ENCODE measurements around the gene GPR119. TPM values are rescaled to one million over a fixed set of nuclear protein-coding genes. Genes with fewer than 3 reads are reported as not detected.
A peak's percentile ranks its signal among the peaks of the same experiment; 100 is the strongest.
"Not testable (repeated sequence)": the region's sequence is repeated elsewhere in the genome, so short reads cannot be mapped to it uniquely, and the experiment has no call there.

GPR119 gene
- total RNA-seq, 1 experiment from 2014 or later = not detected

DNA sequence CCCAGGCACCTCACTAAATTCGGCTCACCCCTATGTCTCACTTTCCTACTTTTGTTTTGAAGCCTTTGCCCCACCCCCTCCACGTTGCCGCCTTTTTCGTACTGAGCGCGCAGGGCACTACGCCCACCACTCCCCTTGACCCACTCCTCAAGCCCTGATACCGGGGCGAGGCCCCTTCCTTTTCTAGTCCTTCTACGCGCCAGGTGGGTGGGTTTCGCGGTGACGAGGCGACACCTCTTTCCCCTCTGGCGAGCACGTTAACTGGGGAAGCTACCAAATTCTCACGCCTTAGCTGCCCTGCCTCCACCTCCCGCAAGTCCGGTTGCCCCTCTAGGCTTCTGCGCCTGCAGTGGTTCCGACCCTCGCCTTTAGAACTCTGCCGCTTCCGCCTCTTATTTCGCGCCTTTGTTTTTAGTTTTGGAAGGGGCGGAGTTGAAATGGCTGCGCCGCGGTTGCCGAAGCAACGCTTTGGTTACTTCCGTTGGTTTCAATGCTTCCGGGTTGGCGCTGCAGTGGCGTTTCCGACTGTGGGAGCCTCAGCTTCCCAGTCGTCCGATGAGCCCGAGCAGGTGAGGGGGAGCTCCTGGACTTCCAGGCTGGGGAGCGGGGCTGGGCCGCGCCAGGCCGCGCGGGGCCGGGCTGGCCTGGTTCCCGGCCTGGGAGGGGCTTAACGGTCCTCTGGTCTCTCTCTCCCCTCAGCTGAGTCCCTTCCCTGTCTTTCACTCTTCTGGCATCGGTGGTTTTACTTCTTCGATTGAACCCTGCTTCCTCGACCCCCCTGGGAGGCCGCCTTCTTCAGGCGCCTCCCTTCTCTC, 45.9 kb downstream of the GPR119 start, which contains the start of gene SLC25A14:
Gene SLC25A14, plus strand, starts transcription at position 512 of the 815 bp plus-strand sequence. CDS start 360 bp downstream, outside the sequence.
- ChIA-PET CTCF (interaction anchor here (0.8 to 1.0 kb wide), 2 partner anchors 10 to 279 kb away, joined by 3 read pairs; no protein-coding TSS in a partner anchor), POLR2A (no interaction called here)
- H3K4me3 Mint-ChIP-seq = peak within 1 kb of the TSS; percentile 87
- H3K27ac Mint-ChIP-seq = peak within 1 kb of the TSS; percentile 96
- ATAC-seq = peak; percentile 86
- peak; percentile 68 for DNase-seq (ENCODE audit: low spot score)
- no peaks in the 10 kb centered on the region; the same call in 1 of the 2 replicates for H3K27me3 Mint-ChIP-seq (ENCODE audit: low read depth)
- no peaks in the 10 kb centered on the region for H3K36me3 Mint-ChIP-seq
- peaks cover 35% of the 10 kb centered on the region for H3K4me1 Mint-ChIP-seq
- H3K9me3 Mint-ChIP-seq = no peaks in the 10 kb centered on the region
- TF ChIP-seq, protein P1, sequence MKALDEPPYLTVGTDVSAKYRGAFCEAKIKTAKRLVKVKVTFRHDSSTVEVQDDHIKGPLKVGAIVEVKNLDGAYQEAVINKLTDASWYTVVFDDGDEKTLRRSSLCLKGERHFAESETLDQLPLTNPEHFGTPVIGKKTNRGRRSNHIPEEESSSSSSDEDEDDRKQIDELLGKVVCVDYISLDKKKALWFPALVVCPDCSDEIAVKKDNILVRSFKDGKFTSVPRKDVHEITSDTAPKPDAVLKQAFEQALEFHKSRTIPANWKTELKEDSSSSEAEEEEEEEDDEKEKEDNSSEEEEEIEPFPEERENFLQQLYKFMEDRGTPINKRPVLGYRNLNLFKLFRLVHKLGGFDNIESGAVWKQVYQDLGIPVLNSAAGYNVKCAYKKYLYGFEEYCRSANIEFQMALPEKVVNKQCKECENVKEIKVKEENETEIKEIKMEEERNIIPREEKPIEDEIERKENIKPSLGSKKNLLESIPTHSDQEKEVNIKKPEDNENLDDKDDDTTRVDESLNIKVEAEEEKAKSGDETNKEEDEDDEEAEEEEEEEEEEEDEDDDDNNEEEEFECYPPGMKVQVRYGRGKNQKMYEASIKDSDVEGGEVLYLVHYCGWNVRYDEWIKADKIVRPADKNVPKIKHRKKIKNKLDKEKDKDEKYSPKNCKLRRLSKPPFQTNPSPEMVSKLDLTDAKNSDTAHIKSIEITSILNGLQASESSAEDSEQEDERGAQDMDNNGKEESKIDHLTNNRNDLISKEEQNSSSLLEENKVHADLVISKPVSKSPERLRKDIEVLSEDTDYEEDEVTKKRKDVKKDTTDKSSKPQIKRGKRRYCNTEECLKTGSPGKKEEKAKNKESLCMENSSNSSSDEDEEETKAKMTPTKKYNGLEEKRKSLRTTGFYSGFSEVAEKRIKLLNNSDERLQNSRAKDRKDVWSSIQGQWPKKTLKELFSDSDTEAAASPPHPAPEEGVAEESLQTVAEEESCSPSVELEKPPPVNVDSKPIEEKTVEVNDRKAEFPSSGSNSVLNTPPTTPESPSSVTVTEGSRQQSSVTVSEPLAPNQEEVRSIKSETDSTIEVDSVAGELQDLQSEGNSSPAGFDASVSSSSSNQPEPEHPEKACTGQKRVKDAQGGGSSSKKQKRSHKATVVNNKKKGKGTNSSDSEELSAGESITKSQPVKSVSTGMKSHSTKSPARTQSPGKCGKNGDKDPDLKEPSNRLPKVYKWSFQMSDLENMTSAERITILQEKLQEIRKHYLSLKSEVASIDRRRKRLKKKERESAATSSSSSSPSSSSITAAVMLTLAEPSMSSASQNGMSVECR (CRISPR knock-in tag; IDR thresholded peaks at IDR 0.05; ENCODE audit: borderline replicate concordance) = 0 out of 2 replicates have a peak, but pooled peaks have one; percentile 48
- peak; percentile 81 for TF ChIP-seq ETV6 (CRISPR knock-in tag; IDR thresholded peaks at IDR 0.05)
- TF ChIP-seq HMGA2 (CRISPR knock-in tag; IDR thresholded peaks at IDR 0.05) = no peak
- TF ChIP-seq, protein P2, sequence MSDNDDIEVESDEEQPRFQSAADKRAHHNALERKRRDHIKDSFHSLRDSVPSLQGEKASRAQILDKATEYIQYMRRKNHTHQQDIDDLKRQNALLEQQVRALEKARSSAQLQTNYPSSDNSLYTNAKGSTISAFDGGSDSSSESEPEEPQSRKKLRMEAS (CRISPR knock-in tag; IDR thresholded peaks at IDR 0.05) = peak; percentile 44; the same call in 1 of the 2 replicates

DNA sequence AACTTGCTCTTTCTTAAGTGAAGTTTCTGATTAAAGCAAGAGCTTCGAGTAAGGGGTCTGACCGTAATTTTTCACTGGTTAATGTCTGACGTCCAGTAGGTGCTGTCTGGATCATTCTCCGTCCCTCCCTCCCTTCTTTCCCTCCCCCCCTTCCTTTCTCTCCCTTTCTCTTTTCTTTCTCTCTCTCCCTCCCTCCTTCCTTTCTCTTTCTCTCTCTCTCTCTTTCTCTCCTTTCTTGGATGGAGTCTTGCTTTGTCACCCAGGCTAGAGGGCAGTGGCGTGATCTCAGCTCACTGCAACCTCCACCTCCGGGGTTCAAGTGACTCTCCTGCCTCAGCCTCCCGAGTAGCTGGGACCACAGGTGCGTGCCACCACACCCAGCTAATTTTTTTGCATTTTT, 46.6 kb downstream of the GPR119 start:
- Mint-ChIP-seq H3K4me3 (peak overlapping the region; percentile 87), H3K4me1 (peaks cover 28% of the 10 kb centered on the region)
- CTCF ChIA-PET; H3K9me3 Mint-ChIP-seq; H3K36me3 Mint-ChIP-seq; ATAC-seq; H3K27ac Mint-ChIP-seq; DNase-seq (ENCODE audit: low spot score); H3K27me3 Mint-ChIP-seq (ENCODE audit: low read depth): not testable (repeated sequence)
- POLR2A ChIA-PET = interaction anchor here (0.6 kb wide), 1 partner anchor 358 kb away, joined by 8 read pairs; no protein-coding TSS in a partner anchor

DNA sequence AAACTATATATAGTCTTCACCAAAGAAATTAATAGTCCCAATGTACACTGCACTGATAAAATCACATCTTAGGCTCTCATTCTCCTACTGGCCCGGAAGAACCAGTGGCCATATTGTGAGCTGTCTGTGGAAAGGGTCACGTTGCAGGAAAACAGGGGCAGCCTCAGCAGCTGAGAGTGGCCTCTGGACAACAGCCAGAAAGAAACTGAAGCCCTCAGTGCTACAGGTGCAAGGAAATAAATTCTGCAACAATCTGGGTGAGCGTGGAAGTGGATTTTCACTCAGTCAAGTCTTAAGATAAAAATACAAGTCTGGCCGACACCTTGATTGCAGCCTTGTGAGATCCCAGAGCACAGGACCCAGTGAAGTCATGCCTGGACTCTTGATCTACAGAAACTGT, 48.9 kb downstream of the GPR119 start:
- Mint-ChIP-seq H3K4me1 (peaks cover 10% of the 10 kb centered on the region), H3K4me3 (no peak overlapping the region), H3K27ac (no peak overlapping the region), H3K36me3 (no peaks in the 10 kb centered on the region), H3K9me3 (no peaks in the 10 kb centered on the region), H3K27me3 (ENCODE audit: low read depth) (no peaks in the 10 kb centered on the region; the same call in 1 of the 2 replicates)
- ChIA-PET CTCF (no interaction called here), POLR2A (no interaction called here)
- ATAC-seq (no peak), DNase-seq (ENCODE audit: low spot score) (no peak)
- TF ChIP-seq, protein P3, sequence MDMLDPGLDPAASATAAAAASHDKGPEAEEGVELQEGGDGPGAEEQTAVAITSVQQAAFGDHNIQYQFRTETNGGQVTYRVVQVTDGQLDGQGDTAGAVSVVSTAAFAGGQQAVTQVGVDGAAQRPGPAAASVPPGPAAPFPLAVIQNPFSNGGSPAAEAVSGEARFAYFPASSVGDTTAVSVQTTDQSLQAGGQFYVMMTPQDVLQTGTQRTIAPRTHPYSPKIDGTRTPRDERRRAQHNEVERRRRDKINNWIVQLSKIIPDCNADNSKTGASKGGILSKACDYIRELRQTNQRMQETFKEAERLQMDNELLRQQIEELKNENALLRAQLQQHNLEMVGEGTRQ (CRISPR knock-in tag; IDR thresholded peaks at IDR 0.05) = no peak
- TF ChIP-seq, protein P4, sequence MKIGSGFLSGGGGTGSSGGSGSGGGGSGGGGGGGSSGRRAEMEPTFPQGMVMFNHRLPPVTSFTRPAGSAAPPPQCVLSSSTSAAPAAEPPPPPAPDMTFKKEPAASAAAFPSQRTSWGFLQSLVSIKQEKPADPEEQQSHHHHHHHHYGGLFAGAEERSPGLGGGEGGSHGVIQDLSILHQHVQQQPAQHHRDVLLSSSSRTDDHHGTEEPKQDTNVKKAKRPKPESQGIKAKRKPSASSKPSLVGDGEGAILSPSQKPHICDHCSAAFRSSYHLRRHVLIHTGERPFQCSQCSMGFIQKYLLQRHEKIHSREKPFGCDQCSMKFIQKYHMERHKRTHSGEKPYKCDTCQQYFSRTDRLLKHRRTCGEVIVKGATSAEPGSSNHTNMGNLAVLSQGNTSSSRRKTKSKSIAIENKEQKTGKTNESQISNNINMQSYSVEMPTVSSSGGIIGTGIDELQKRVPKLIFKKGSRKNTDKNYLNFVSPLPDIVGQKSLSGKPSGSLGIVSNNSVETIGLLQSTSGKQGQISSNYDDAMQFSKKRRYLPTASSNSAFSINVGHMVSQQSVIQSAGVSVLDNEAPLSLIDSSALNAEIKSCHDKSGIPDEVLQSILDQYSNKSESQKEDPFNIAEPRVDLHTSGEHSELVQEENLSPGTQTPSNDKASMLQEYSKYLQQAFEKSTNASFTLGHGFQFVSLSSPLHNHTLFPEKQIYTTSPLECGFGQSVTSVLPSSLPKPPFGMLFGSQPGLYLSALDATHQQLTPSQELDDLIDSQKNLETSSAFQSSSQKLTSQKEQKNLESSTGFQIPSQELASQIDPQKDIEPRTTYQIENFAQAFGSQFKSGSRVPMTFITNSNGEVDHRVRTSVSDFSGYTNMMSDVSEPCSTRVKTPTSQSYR (CRISPR knock-in tag; IDR thresholded peaks at IDR 0.05) = no peak
- TF ChIP-seq HMGA2 (CRISPR knock-in tag; IDR thresholded peaks at IDR 0.05) (no peak), CBFB (CRISPR knock-in tag; IDR thresholded peaks at IDR 0.05; ENCODE audit: low read depth) (no peak), NFE2L1 (CRISPR knock-in tag; IDR thresholded peaks at IDR 0.05) (no peak), CREB1 (CRISPR knock-in tag; IDR thresholded peaks at IDR 0.05) (no peak), ZNF423 (CRISPR knock-in tag; IDR thresholded peaks at IDR 0.05) (no peak), NFATC4 (CRISPR knock-in tag; IDR thresholded peaks at IDR 0.05) (no peak), SP1 (CRISPR knock-in tag; conservative IDR thresholded peaks at IDR 0.05) (no peak)
- TF ChIP-seq, protein P5, sequence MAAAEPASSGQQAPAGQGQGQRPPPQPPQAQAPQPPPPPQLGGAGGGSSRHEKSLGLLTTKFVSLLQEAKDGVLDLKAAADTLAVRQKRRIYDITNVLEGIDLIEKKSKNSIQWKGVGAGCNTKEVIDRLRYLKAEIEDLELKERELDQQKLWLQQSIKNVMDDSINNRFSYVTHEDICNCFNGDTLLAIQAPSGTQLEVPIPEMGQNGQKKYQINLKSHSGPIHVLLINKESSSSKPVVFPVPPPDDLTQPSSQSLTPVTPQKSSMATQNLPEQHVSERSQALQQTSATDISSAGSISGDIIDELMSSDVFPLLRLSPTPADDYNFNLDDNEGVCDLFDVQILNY (CRISPR knock-in tag; IDR thresholded peaks at IDR 0.05) = no peak
- TF ChIP-seq, protein P6, sequence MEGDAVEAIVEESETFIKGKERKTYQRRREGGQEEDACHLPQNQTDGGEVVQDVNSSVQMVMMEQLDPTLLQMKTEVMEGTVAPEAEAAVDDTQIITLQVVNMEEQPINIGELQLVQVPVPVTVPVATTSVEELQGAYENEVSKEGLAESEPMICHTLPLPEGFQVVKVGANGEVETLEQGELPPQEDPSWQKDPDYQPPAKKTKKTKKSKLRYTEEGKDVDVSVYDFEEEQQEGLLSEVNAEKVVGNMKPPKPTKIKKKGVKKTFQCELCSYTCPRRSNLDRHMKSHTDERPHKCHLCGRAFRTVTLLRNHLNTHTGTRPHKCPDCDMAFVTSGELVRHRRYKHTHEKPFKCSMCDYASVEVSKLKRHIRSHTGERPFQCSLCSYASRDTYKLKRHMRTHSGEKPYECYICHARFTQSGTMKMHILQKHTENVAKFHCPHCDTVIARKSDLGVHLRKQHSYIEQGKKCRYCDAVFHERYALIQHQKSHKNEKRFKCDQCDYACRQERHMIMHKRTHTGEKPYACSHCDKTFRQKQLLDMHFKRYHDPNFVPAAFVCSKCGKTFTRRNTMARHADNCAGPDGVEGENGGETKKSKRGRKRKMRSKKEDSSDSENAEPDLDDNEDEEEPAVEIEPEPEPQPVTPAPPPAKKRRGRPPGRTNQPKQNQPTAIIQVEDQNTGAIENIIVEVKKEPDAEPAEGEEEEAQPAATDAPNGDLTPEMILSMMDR (IDR thresholded peaks at IDR 0.05) = no peak
- TF ChIP-seq, protein P7, sequence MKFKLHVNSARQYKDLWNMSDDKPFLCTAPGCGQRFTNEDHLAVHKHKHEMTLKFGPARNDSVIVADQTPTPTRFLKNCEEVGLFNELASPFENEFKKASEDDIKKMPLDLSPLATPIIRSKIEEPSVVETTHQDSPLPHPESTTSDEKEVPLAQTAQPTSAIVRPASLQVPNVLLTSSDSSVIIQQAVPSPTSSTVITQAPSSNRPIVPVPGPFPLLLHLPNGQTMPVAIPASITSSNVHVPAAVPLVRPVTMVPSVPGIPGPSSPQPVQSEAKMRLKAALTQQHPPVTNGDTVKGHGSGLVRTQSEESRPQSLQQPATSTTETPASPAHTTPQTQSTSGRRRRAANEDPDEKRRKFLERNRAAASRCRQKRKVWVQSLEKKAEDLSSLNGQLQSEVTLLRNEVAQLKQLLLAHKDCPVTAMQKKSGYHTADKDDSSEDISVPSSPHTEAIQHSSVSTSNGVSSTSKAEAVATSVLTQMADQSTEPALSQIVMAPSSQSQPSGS (CRISPR knock-in tag; IDR thresholded peaks at IDR 0.05; ENCODE audit: borderline replicate concordance, low read depth) = no peak
- TF ChIP-seq, protein P8, sequence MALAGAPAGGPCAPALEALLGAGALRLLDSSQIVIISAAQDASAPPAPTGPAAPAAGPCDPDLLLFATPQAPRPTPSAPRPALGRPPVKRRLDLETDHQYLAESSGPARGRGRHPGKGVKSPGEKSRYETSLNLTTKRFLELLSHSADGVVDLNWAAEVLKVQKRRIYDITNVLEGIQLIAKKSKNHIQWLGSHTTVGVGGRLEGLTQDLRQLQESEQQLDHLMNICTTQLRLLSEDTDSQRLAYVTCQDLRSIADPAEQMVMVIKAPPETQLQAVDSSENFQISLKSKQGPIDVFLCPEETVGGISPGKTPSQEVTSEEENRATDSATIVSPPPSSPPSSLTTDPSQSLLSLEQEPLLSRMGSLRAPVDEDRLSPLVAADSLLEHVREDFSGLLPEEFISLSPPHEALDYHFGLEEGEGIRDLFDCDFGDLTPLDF (CRISPR knock-in tag; IDR thresholded peaks at IDR 0.05) = no peak
